Kidney (tissue), 14 donors: ENCODE results near the gene MFSD12. TPM values are rescaled to one million over a fixed set of nuclear protein-coding genes. Genes with fewer than 3 reads are reported as not detected.

Source experiments
- DNase-seq, 5 donors: peaks; one replicate each; pipeline ENCODE4 v3.0.0-alpha.2; 2013 to 2020
- FAIRE-seq: peaks from 2 replicates; lab custom pipeline; 2012; peaks lifted over from hg19 to GRCh38; lab: Jason Lieb, UNC
- H3K27ac ChIP-seq, 2 donors: one replicate each; pipeline ENCODE4 v1.7.0; 2013; ENCODE audit warnings: low read depth in 2 of 2, low read length in 2 of 2, inconsistent platforms in 1 of 2
- H3K27me3 ChIP-seq: one replicate; pipeline ENCODE4 v1.7.1; 2013; ENCODE audit warnings: low read length, inconsistent platforms; ENCODE audit not compliant: control insufficient read depth, insufficient read depth
- H3K36me3 ChIP-seq, 3 donors: one replicate each; pipeline versions ENCODE4 v1.7.0 to v1.7.1; 2013; ENCODE audit warnings: low read length in 3 of 3, control low read depth in 1 of 3, inconsistent platforms in 1 of 3; ENCODE audit not compliant: insufficient read depth in 3 of 3, control insufficient read depth in 2 of 3
- H3K4me1 ChIP-seq, 3 donors: one replicate each; pipeline versions ENCODE4 v1.7.0 to v1.7.1; 2013; ENCODE audit warnings: low read length in 3 of 3, inconsistent platforms in 1 of 3, low read depth in 1 of 3; ENCODE audit not compliant: control insufficient read depth in 2 of 3, insufficient read depth in 2 of 3
- H3K4me3 ChIP-seq, 3 donors: one replicate each; pipeline versions ENCODE4 v1.7.0 to v1.8.1; 2013; ENCODE audit warnings: low read length in 3 of 3, control low read depth in 1 of 3, inconsistent platforms in 1 of 3
- H3K9ac ChIP-seq, 3 donors: one replicate each; pipeline versions ENCODE4 v1.7.0 to v1.7.1; 2013; ENCODE audit warnings: low read length in 3 of 3, control low read depth in 1 of 3, inconsistent platforms in 1 of 3
- H3K9me3 ChIP-seq, 3 donors: one replicate each; pipeline versions ENCODE4 v1.7.0 to v1.7.1; 2013; ENCODE audit warnings: low read length in 3 of 3, control low read depth in 1 of 3, inconsistent platforms in 1 of 3; ENCODE audit not compliant: control insufficient read depth in 2 of 3, insufficient read depth in 1 of 3
- CTCF ChIP-seq: IDR thresholded peaks from 3 replicates; pipeline ENCODE4 v1.5.1; 2012; ENCODE audit warnings: mild to moderate bottlenecking, moderate library complexity, borderline replicate concordance; ENCODE audit not compliant: insufficient read depth; ENCODE audit errors: extremely low read depth
- intact Hi-C: fragments of 100-400 bp; cut with DNase I; formaldehyde crosslinking; loops from one replicate; pipeline ENCODE4 v1.11.1; 2022
- polyA plus RNA-seq: library from polyadenylated mRNA; stranded (reverse); fragments of 350-450 nt; fragmentation: Illumina TruSeq; extraction: RNeasy Lipid Tissue Mini Kit (QIAGEN cat#74804); gene quantifications from one replicate; pipeline ENCODE4 v1.2.3, GENCODE V29; 2014; ENCODE audit warnings: low read depth, low replicate concordance; ENCODE audit not compliant: insufficient read depth
- total RNA-seq: library from RNA; stranded (reverse); fragmentation: NEBNext Ultra II Directional; extraction: Animal tissue kit (Norgen Biotek cat#: 25700); gene quantifications from one replicate; pipeline ENCODE4 v1.2.1, GENCODE V29; 2021
- donor health status: control.
- donor health status: control.
- donor health status: control.
- donor health status: control.
- donor health status: control.
- donor health status: DM: yes; HTN: yes; CAD: no.
- donor health status: Normal renal cell carcinoma (clear cell type).

Gene MFSD12
- total and polyA plus RNA-seq, 2 donors from 2014 or later, result 113 to 124 TPM

GRCh38 chr19:3547301-3547731, 10.1 kb downstream of the MFSD12 start:
- TF ChIP-seq CTCF, result no peak
- H3K4me3 ChIP-seq, result no peak overlapping the region
- no peak overlapping the region for H3K9ac ChIP-seq
- H3K27ac ChIP-seq, result no peak overlapping the region
- H3K9me3 ChIP-seq, result no peaks in the 10 kb centered on the region
- peaks cover 0 to 13% (median 0%) of the 10 kb centered on the region in 3 donors for H3K36me3 ChIP-seq
- FAIRE-seq, result no peak
- peak in 1 of 5 donors; percentile 41 for DNase-seq
- no peaks in the 10 kb centered on the region for H3K27me3 ChIP-seq
- intact Hi-C loops, result no loop called here
- peaks cover 0 to 3% (median 0%) of the 10 kb centered on the region in 3 donors for H3K4me1 ChIP-seq

GRCh38 chr19:3546119-3546518, 11.3 kb downstream of the MFSD12 start:
- no peak overlapping the region for H3K9ac ChIP-seq
- FAIRE-seq (no peak), DNase-seq (peak in 2 of 5 donors; percentile 41 to 77)
- intact Hi-C loops, result no loop called here
- TF ChIP-seq CTCF, result no peak
- no peaks in the 10 kb centered on the region for H3K27me3 ChIP-seq
- no peak overlapping the region for H3K4me3 ChIP-seq
- H3K4me1 ChIP-seq, result peaks cover 0 to 3% (median 0%) of the 10 kb centered on the region in 3 donors
- no peak overlapping the region for H3K27ac ChIP-seq
- no peaks in the 10 kb centered on the region for H3K9me3 ChIP-seq
- peaks cover 0 to 13% (median 0%) of the 10 kb centered on the region in 3 donors for H3K36me3 ChIP-seq

DNA sequence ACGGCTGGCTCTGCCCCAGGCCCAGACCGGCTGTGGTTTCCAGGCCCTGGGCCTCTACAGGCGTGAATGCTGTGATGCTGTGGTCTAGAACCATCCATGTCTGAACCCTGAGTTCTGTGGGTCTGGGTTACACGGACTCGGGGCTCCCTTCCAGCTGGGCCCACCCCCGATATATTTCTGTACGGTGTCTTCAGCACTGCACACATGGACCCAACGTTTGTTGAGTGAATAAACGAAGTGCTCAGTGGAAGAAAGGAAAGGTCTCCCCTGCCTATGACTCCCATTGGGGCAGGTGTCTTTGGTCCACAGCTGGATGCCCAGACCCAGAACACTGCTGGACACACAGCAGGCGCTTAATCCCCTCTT, 11.7 kb downstream of the MFSD12 start:
- TF ChIP-seq CTCF, result no peak
- Histone ChIP-seq H3K4me1 (peaks cover 0 to 3% (median 0%) of the 10 kb centered on the region in 3 donors), H3K9ac (no peak overlapping the region), H3K9me3 (no peaks in the 10 kb centered on the region), H3K27ac (no peak overlapping the region), H3K36me3 (peaks cover 0 to 13% (median 0%) of the 10 kb centered on the region in 3 donors), H3K27me3 (no peaks in the 10 kb centered on the region), H3K4me3 (no peak overlapping the region)
- intact Hi-C loops, result no loop called here
- DNase-seq (no peak), FAIRE-seq (no peak)
